Forelimb muscle (tissue), 1 donor: Measurements from ENCODE around the gene FEV. TPM values are rescaled to one million over a fixed set of nuclear protein-coding genes. Genes with fewer than 3 reads are reported as not detected.

Experiments
- DNase-seq: peaks from one replicate; pipeline ENCODE4 v3.0.0-alpha.2; 2013; ENCODE audit warnings: low read depth
- polyA plus RNA-seq: library from polyadenylated mRNA; unstranded; fragments of 120-200 nt; gene quantifications from one replicate; pipeline ENCODE4 v1.2.1, GENCODE V29; 2013; ENCODE audit not compliant: insufficient read length

FEV gene
- polyA plus RNA-seq, 1 donor = not detected

DNA sequence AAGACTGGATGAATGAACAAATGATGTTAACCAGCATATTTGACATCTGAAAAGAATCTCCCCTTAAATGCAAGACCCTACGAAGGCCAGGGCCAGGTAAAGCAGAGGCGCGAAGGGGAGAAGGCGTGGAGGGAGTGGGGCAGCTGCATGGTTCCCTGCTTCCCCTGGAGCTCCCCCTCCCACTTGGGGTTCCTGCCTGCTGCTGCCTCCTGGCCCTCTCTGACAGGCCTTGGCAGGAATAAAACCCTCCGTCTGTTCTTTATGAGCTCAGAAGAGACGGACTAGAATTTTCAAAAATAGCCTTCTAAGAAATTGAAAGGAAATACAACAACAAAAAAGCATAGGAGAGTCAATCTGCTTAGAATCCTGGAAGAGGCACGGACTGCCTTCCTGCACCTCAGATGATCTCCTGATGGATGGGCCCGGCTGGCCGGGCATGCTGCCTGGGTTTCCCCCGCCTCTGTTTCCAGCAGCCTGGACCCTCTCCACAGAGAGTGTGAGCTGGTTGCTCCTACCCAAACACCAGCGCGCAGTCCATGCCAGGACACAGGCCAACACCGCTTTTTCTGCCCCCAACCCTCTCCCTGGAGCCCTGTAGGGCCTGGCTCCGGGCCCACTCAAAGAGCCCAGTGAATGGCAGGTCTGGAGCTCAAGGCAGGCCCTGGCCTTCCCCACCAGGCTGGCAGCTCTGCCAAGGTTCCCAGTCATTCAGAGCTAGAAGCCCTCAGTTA, 32.4 kb upstream of the FEV start:
- DNase-seq = no peak

DNA sequence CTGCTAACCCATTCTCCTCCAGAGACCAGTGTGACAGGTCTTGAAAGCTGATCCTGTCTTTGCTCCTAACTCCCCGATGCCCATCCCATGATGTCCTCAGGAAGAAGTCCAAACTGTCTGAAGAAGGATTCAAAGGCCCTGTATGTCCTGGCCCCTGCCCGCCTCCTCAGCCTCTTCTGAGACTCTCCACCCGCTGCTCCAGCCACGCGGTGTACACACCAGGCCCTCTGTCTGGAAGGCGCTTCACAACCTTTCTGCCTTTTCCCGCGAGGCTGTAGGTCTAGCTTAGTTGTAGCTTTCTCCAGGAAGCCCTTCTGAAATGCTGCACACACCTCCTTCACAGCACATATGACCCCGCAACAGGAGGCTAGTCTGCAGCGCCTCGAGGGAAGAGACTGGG, 31.7 kb upstream of the FEV start:
- DNase-seq = no peak

DNA sequence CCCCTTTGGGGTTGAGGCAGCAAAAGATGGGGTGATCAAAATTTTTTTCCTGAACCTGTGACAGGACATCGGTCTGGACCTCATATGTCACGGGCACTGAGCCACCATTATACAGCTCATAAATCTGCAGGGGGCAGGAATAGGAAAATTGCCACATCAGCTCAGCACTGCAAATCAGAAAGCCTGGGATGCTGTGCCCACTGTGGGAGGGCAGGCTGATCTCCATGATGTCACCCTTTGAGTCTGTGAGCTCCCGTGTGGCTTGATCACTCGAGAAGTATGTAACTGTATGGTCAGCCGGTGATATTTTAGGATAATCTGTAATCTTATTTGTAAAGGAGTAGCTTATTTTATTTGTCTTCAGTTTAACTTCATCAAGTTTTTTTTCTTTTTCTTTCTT, 25.9 kb upstream of the FEV start:
- no peak for DNase-seq

GRCh38 chr2:219010162-219010756, 25.3 kb upstream of the FEV start:
- no peak for DNase-seq

DNA sequence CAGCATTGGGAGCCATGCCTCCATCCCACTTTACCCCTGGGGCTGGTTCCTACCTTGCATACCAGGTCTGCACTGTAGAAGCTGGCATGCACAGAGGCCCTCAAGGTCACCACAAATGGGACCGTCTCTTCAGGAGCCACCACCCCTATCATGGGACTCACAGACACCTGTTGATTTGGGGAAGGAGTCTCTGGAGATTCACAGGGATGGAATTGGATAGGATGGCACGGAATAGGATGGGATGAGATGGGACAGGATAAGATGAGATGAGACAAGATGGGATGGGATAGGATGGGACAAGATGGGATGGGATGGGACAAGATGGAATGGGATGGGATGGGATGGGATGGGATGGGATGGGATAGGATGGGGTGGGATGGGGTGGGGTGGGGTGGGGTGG, 24.3 kb upstream of the FEV start:
- no peak for DNase-seq

DNA sequence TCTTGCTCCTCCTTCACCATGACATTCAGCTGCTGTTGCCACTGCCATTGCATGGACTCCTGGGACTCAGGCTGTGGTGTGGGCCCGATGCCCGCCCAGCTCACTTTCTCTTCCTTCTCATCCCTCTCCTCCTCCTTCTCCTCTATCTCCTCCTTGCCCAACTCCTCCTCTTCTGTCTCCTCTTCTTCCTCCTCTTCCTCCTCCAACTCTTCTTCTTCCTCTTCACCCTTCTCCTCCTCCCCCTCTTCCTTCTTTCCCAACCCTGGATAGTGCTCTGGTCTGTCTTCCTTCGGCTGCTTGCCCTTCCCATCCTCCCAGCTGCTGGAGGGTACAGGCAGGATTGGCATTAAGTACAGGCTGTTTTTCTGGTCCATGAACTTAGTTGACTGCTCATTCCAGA, 19.0 kb upstream of the FEV start:
- no peak for DNase-seq

GRCh38 chr2:219003267-219003634, 18.3 kb upstream of the FEV start:
- no peak for DNase-seq

GRCh38 chr2:219002395-219003266, 17.6 kb upstream of the FEV start:
- DNase-seq = no peak

- no peak for DNase-seq
These were observed 16.8 kb upstream of the FEV start for GRCh38 chr2:219001577-219002394.

- no peak for DNase-seq
These were observed 16.2 kb upstream of the FEV start for GRCh38 chr2:219001100-219001576.

DNA sequence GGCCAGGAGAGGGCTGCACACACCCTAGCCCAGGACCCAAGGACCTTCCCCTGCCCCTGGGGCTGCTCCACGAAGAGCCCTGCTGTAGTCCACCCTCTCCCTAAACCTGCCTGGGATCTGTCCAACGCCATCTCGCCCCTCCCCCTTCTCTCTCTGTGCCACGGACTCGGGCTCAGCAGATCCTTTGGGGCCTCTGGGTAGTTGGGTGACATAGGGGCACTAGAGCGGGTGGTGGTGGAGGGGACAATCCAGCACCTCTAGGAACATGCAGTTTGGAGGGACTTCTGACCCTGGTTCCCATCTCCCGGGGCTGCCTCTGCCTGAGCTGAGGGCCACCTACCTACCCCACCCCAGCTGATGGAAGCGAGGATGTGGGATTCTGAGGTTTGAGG, 15.6 kb upstream of the FEV start:
- no peak for DNase-seq

GRCh38 chr2:218999881-219000568, 15.0 kb upstream of the FEV start:
- no peak for DNase-seq

- DNase-seq = no peak
These were observed 14.3 kb upstream of the FEV start for GRCh38 chr2:218999021-218999880.

- no peak for DNase-seq
These were observed 13.5 kb upstream of the FEV start for GRCh38 chr2:218998414-218999002.

- no peak for DNase-seq
These were observed 12.7 kb upstream of the FEV start for GRCh38 chr2:218997731-218998130.

DNA sequence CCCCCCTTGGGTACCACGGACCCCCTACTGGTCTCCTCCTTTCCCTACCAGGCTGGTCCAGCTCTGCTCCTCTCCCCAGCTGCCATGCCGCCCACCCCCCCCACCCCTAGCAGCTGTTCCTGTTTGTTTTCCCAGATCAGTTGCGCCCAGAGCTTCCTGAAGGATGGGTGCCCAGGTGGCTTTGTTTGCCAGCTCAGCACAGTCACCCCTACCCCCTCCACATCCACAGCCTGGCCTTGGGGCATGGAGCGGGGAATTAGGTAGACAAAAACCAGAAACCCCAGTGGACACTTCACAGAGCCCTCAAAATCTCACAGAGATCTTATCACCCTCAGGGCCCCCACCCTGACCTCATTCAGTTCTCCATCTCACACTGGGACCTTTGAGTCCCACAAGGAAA, 12.0 kb upstream of the FEV start:
- DNase-seq = no peak

GRCh38 chr2:218995972-218996711, 11.2 kb upstream of the FEV start:
- DNase-seq = no peak

DNA sequence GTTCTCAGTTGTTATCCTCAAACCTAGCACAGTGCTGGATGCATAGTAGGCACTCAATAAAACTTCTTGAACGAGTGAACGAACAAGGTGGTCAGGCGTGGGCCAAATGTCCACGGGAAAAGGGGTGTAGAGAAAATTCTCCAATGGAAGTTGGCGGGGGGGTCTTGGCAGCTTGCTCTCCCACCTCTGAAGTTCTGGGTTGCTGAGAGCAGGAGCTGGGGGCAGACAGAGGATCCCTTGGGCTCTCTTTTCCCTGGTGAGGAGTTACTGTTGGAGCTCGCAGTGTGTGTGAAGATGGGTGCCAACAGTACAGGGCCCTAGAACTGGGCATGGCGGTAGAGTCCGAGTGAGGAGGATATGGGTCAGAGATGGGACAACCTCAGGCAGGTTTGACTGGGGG, 10.6 kb upstream of the FEV start:
- no peak for DNase-seq
